NCI-H526 treated with DMSO at 0.1 percent for 48 hours (cell line): ENCODE data around the gene TJP3.

Experiments
- DNase-seq: peaks from one replicate; lab custom pipeline; 2025; lab: John Stamatoyannopoulos, UW

Gene TJP3

DNA sequence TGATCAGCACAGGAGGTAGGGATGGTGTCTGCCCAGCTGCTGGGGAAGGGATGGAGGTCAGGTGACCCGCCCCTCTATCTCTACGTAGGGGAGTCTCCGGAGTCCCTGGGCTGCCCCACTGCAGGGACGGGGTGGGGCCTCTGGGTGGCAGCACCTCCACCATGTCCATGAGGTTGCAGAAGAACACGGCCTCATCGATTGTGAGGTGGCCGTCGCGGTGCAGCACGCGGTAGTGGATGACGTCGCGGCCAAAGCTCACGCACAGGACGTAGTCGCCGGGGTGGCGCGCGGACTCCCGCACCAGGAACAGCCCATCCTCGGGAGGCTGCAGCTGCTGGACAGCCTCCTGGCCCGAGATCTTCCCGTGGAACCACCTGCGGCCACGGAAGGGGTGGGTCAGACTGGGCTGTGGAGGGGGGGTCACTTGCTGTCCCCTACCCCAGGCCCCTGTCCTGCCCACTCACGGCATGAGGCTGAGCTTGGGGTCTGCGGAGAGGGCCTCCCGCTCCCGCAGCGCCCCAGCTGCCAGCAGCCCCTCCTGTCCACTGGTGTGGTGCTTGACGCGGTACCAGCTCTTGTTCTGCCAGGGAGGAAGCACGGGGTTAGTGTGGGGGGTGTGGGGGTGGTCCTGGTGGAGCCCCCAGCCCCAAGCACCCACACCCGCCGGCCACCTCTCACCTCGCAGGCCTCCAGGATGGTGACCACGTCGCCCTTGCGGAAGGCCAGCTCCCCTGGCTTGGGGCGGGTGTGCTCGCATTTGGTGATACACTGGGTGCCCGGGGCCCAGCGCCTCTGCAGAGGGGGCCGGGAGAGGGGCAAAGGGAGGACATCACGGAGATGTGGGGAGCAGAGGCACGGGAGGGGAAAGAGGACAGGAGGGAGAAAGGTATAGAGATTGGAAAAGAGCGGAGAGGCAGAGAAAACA, 75.7 kb downstream of the TJP3 start:
- no peak for DNase-seq

DNA sequence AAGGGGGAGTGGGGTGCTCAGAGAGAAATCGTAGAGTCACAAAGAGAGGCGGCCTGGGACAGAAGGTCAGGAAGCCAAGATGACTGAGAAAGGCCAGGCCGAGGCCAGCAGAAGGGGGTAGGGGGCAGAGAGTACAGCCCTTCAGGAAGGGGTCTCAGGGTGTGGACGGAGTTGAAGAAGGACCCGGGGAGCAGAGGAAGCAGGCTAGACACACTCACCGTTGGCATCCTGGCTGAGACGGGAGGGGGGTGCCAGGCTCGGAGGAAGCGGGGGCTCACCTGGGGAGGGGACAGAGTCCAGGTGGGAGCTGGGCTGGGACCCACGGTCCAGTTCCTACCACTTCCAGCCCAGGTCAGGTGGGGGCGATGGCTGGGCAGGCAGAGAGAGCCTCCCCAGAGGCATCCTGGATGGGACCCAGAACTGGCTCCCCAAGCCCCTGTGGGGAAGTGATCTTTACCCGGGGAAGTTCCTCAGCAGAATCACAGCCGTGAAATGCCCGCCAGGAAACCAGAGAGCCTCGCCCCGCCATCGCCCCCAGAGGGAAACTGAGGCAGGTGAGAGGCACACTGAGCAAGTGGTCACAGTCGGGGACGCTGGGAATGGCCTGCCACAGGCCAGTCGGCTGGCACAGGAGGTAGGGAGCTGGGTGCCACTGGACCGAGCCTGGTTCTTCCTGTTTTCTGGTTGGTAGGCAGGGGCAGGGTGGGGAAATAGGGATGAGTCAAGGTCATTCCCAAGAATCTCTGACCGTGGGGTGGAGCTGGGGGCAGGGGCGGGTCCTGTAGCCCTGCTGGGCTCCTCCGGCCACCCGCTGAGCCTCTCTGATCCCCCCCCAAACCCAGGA, 76.6 kb downstream of the TJP3 start:
- DNase-seq: no peak

GRCh38 chr19:3785451-3785937, 77.3 kb downstream of the TJP3 start:
- no peak for DNase-seq

DNA sequence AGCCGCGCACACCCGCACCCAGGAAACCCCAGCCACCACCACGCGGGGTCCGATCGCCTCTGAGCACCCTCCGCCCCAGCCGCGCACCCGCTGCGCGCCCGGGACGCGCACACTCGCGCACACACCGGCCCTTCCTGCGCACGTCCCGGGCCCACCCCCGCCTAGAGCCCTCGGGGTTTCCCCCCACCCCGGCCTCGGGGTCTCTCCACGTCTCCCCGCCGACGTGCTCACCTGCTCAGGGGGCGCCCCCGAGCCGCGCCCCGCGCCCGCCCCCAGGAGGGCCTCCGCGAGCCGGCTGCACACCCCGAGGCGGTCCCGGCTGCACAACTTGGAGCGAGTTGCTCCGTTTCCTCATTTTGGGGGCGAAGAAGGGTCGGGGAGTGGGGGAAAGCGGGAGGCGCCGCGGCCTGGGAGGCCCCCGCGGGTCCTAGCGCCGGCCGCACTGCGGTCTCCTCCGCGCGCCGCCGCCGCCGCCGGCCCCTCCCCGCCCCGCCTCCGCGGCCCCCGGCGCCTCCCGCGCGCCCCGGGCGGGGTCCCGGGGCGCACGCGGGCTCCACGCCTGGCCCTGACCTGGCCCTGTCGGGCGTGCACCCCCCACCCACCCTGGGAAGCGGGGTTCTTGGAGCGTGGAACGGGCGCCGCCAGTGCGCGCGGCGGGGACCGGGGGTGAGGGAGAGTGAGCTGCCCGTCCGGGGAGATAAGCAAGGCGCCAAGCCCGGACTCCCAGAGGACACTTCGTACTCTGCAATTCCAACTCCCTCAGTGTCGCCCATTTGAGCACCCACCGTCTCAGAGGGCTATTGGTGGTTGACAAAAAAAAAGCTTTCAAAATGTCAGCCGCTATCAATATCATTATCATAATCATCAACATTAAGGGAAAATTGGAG, 78.0 kb downstream of the TJP3 start, which contains the start of gene MATK:
Gene MATK (minus strand): TSS at position 444 of the 887 bp plus-strand sequence. CDS start 1,246 bp downstream, outside the sequence.
- no peak for DNase-seq

GRCh38 chr19:3788996-3789778, 81.0 kb downstream of the TJP3 start:
- DNase-seq: no peak

- DNase-seq: no peak
Measured at GRCh38 chr19:3790209-3790734, 82.1 kb downstream of the TJP3 start.

DNA sequence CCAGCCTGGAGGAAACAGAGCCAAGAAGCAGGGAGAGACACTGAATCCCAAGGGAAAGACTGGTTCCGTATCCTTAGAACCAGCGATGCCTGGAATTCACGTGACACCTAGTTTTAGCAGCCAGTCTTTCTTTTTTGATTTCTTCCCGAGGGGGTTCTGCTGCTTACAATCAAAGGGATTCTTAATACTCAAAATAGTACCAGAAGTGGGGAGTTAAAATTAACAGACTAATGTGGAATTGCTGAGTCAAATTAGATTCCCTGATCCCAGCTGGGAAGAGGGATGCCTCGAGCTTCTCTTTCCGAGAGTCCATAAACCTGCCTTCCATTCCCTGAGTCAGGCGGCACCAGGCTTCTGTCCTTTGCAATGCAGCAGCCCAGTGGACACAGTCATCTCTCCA, 82.8 kb downstream of the TJP3 start:
- DNase-seq: no peak

DNA sequence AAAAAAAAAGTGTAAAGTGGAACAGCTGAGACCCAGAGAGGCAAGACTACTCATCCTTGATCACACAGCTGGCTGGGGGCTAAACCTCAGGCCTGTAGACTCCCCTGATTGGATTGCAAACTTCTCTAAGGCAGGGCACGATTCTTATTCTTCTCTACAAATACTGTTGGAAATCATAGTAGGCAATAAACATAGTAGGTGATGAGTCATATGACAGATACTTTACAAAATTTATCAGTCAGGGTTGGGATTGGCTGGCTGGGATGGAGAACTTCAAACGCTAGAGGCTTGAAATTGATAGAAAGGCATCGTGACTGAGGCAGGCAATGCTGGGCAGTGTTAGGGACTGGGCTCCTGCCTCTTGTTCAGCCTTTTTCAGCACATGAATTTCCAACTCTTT, 83.9 kb downstream of the TJP3 start:
- no peak for DNase-seq

- DNase-seq: no peak
Measured at GRCh38 chr19:3793799-3794198, 85.6 kb downstream of the TJP3 start.

- no peak for DNase-seq
Measured at GRCh38 chr19:3796358-3796757, 88.2 kb downstream of the TJP3 start.

DNA sequence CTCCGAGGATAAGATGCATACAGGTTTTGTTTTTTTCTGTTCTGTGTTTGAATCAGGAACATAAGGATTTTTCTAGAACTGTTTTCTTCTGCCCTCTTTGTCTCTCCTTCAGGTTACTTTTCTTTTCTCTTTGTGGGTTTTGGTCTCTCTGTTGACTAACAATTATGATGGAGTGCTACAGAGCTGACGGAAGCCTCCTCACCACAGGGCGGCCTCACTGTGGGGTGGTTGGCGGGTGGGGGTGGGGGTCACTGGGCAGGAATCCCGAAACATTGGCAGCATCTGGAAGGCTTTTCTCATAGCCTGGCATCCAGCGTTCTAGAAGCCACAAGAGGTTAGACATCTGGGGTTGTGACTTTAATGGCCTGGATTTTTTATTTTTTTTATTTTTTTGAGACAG, 90.0 kb downstream of the TJP3 start:
- DNase-seq: no peak
